ENCODE measurements around the gene C8G. TPM values are rescaled to one million over a fixed set of nuclear protein-coding genes. Genes with fewer than 3 reads are reported as not detected.

Gene C8G
- total RNA-seq, 1 experiment from 2014 or later = 2.1 TPM

- BruUV-seq (replicated peaks) = no TSS peak
- no peak for DNase-seq (ENCODE audit: low read depth, low spot score)
- Histone ChIP-seq H3K9ac (ENCODE audit: low read length) (no peak overlapping the region), H2AFZ (ENCODE audit: low read depth, low read length, poor library complexity, severe bottlenecking) (no peak overlapping the region), H4K20me1 (ENCODE audit: insufficient read depth) (no peaks in the 10 kb centered on the region), H3K27me3 (ENCODE audit: insufficient read depth, low read length) (no peaks in the 10 kb centered on the region), H3K4me1 (ENCODE audit: control insufficient read depth in 1 of 2, insufficient read depth in 2 of 2, low read length in 2 of 2) (peaks cover 0 to 15% of the 10 kb centered on the region in 2 experiments; a peak in 2 of 4 replicates), H3K4me2 (ENCODE audit: low read length) (no peak overlapping the region), H3K4me3 (replicated peaks in 1 of 2; ENCODE audit: low read depth in 1 of 2, low read length in 2 of 2) (no peak overlapping the region), H3K36me3 (ENCODE audit: control insufficient read depth in 1 of 2, insufficient read depth in 2 of 2, low read length in 2 of 2) (no peaks in the 10 kb centered on the region), H3K79me2 (ENCODE audit: insufficient read depth, low read length) (no peaks in the 10 kb centered on the region), H3K27ac (ENCODE audit: low read depth, low read length) (no peak overlapping the region), H3K9me3 (ENCODE audit: control insufficient read depth in 1 of 2, insufficient read depth in 1 of 2, low read depth in 1 of 2, low read length in 2 of 2) (no peaks in the 10 kb centered on the region), H3K9me2 (ENCODE audit: insufficient read depth) (no peaks in the 10 kb centered on the region)
- RAD21 ChIA-PET (ENCODE audit: low non-redundant PET in 1 of 2, low total read pairs in 2 of 2, uncharacterized antibody in 2 of 2, unreplicated experiment in 2 of 2) = no interaction called here
- intact Hi-C loops (cut with micrococcal nuclease) = no loop called here
- TF ChIP-seq JUND (IDR thresholded peaks at IDR 0.05) (no peak), SP1 (IDR thresholded peaks at IDR 0.05; ENCODE audit: low read depth) (no peak), SIN3A (IDR thresholded peaks at IDR 0.05; ENCODE audit: low read depth) (no peak), FOSL1 (IDR thresholded peaks at IDR 0.05; ENCODE audit: low read depth) (no peak), ATF3 (IDR thresholded peaks at IDR 0.05) (no peak), ZNF274 (IDR thresholded peaks at IDR 0.05; ENCODE audit: low read depth, low read length) (no peak), POLR2AphosphoS5 (IDR thresholded peaks at IDR 0.05; ENCODE audit: low read depth, low read length) (no peak), TCF7L2 (IDR thresholded peaks at IDR 0.05; ENCODE audit: borderline replicate concordance, extremely low read depth, insufficient read depth, insufficient read length) (no peak), ZBTB33 (IDR thresholded peaks at IDR 0.05; ENCODE audit: extremely low read depth, insufficient replicate concordance, low read length) (no peak), YY1 (IDR thresholded peaks at IDR 0.05; ENCODE audit: extremely low read depth, insufficient replicate concordance, low read depth, low read length) (no peak), POLR2A (IDR thresholded peaks at IDR 0.05; ENCODE audit: borderline replicate concordance, extremely low read depth, insufficient read depth, insufficient read length) (no peak), EGR1 (IDR thresholded peaks at IDR 0.05; ENCODE audit: low read depth) (no peak), ELF1 (IDR thresholded peaks at IDR 0.05; ENCODE audit: borderline replicate concordance, low read depth) (no peak), EZH2 (IDR thresholded peaks at IDR 0.05) (no peak), MAX (IDR thresholded peaks at IDR 0.05) (no peak), SRF (IDR thresholded peaks at IDR 0.05; ENCODE audit: low read depth) (no peak), CBX3 (IDR thresholded peaks at IDR 0.05; ENCODE audit: low read depth) (no peak), ZFX (IDR thresholded peaks at IDR 0.05) (no peak), RAD21 (IDR thresholded peaks at IDR 0.05; ENCODE audit: low read depth) (no peak), EZH2phosphoT487 (IDR thresholded peaks at IDR 0.05; ENCODE audit: borderline replicate concordance) (no peak)
- POLR2A ChIA-PET = interaction anchor here (1.0 to 1.3 kb wide), 2 partner anchors 10 to 105 kb away, joined by 3 read pairs; no protein-coding TSS in a partner anchor
- CTCF ChIA-PET = no interaction called here
- ATAC-seq = no peak
These were observed 36.7 kb downstream of the C8G start for GRCh38 chr9:136981588-136982231.
